ENCODE measurements around the gene SPNS3. TPM values are rescaled to one million over a fixed set of nuclear protein-coding genes. Genes with fewer than 3 reads are reported as not detected.

SPNS3 gene
- total and polyA plus RNA-seq, 4 experiments from 2014 or later: 1.6 to 5.9 (median 3.4) TPM

GRCh38 chr17:4425398-4425797 is 8.3 kb upstream of the SPNS3 start:
- DNase-seq: no peak
- Histone ChIP-seq H3K27ac (ENCODE audit: low read depth, low read length) (no peak overlapping the region), H3K27me3 (ENCODE audit: insufficient read depth, low read length) (no peaks in the 10 kb centered on the region), H3K4me3 (ENCODE audit: low read length in 2 of 2) (no peak overlapping the region), H3K4me1 (ENCODE audit: insufficient read depth, low read length) (no peaks in the 10 kb centered on the region), H3K9me3 (ENCODE audit: control insufficient read depth in 1 of 2, low read length in 2 of 2) (no peaks in the 10 kb centered on the region), H3K36me3 (ENCODE audit: insufficient read depth, low read length) (no peaks in the 10 kb centered on the region)
- Mint-ChIP-seq H3K27ac (no peak overlapping the region), H3K36me3 (no peaks in the 10 kb centered on the region), H3K9me3 (peaks cover 0 to 5% (median 0%) of the 10 kb centered on the region in 8 donors), H3K4me1 (peaks cover 0 to 4% (median 2%) of the 10 kb centered on the region in 4 donors), H3K27me3 (no peaks in the 10 kb centered on the region), H3K4me3 (no peak overlapping the region)
- intact Hi-C loops (cut with micrococcal nuclease): no loop called here
- ChIA-PET POLR2A (ENCODE audit: partially characterized antibody) (no interaction called here), CTCF (ENCODE audit: partially characterized antibody) (no interaction called here)

GRCh38 chr17:4426499-4427208 is 7.1 kb upstream of the SPNS3 start:
- no peaks in the 10 kb centered on the region for H3K36me3 Mint-ChIP-seq
- POLR2A ChIA-PET (ENCODE audit: partially characterized antibody): no interaction called here
- H3K9me3 Mint-ChIP-seq: peaks cover 0 to 5% (median 0%) of the 10 kb centered on the region in 8 donors
- Histone ChIP-seq H3K4me1 (ENCODE audit: insufficient read depth, low read length) (no peaks in the 10 kb centered on the region), H3K36me3 (ENCODE audit: insufficient read depth, low read length) (no peaks in the 10 kb centered on the region), H3K27me3 (ENCODE audit: insufficient read depth, low read length) (no peaks in the 10 kb centered on the region), H3K9me3 (ENCODE audit: control insufficient read depth in 1 of 2, low read length in 2 of 2) (no peaks in the 10 kb centered on the region), H3K27ac (ENCODE audit: low read depth, low read length) (no peak overlapping the region), H3K4me3 (ENCODE audit: low read length in 2 of 2) (no peak overlapping the region)
- CTCF ChIA-PET (ENCODE audit: partially characterized antibody): interaction anchor here (0.6 kb wide), 1 partner anchor 32 kb away, joined by 3 read pairs; no protein-coding TSS in a partner anchor
- H3K27ac Mint-ChIP-seq: no peak overlapping the region
- no peaks in the 10 kb centered on the region for H3K27me3 Mint-ChIP-seq
- intact Hi-C loops (cut with micrococcal nuclease): no loop called here
- H3K4me3 Mint-ChIP-seq: no peak overlapping the region
- H3K4me1 Mint-ChIP-seq: no peaks in the 10 kb centered on the region
- no peak for DNase-seq

GRCh38 chr17:4427505-4427904 is 6.2 kb upstream of the SPNS3 start:
- no peak for DNase-seq
- CTCF ChIA-PET (ENCODE audit: partially characterized antibody): no interaction called here
- no peak overlapping the region for H3K27ac ChIP-seq (ENCODE audit: low read depth, low read length)
- Mint-ChIP-seq H3K27ac (no peak overlapping the region), H3K4me3 (no peak overlapping the region), H3K9me3 (peaks cover 0 to 4% (median 0%) of the 10 kb centered on the region in 8 donors), H3K36me3 (no peaks in the 10 kb centered on the region), H3K27me3 (no peaks in the 10 kb centered on the region), H3K4me1 (no peaks in the 10 kb centered on the region)
- no peaks in the 10 kb centered on the region for H3K9me3 ChIP-seq (ENCODE audit: control insufficient read depth in 1 of 2, low read length in 2 of 2)
- POLR2A ChIA-PET (ENCODE audit: partially characterized antibody): no interaction called here
- H3K4me3 ChIP-seq (ENCODE audit: low read length in 2 of 2): no peak overlapping the region
- no peaks in the 10 kb centered on the region for H3K4me1 ChIP-seq (ENCODE audit: insufficient read depth, low read length)
- H3K36me3 ChIP-seq (ENCODE audit: insufficient read depth, low read length): no peaks in the 10 kb centered on the region
- intact Hi-C loops (cut with micrococcal nuclease): no loop called here
- H3K27me3 ChIP-seq (ENCODE audit: insufficient read depth, low read length): no peaks in the 10 kb centered on the region

GRCh38 chr17:4436381-4436780 is 2.6 kb downstream of the SPNS3 start:
- CTCF ChIA-PET (ENCODE audit: partially characterized antibody): interaction anchor here (1.9 to 2.9 kb wide), 2 partner anchors 15 to 20 kb away, joined by 6 to 9 read pairs; no protein-coding TSS in a partner anchor
- Mint-ChIP-seq H3K36me3 (no peaks in the 10 kb centered on the region), H3K4me1 (peaks cover 14 to 31% (median 21%) of the 10 kb centered on the region in 4 donors), H3K9me3 (peaks cover 0 to 2% (median 0%) of the 10 kb centered on the region in 8 donors), H3K27ac (peak overlapping the region in 1 of 7 donors; percentile 64), H3K27me3 (no peaks in the 10 kb centered on the region), H3K4me3 (no peak overlapping the region)
- POLR2A ChIA-PET (ENCODE audit: partially characterized antibody): no interaction called here
- intact Hi-C loops (cut with micrococcal nuclease): no loop called here
- Histone ChIP-seq H3K4me1 (ENCODE audit: insufficient read depth, low read length) (peaks cover 13% of the 10 kb centered on the region), H3K27ac (ENCODE audit: low read depth, low read length) (no peak overlapping the region), H3K9me3 (ENCODE audit: control insufficient read depth in 1 of 2, low read length in 2 of 2) (no peaks in the 10 kb centered on the region), H3K27me3 (ENCODE audit: insufficient read depth, low read length) (no peaks in the 10 kb centered on the region), H3K4me3 (ENCODE audit: low read length in 2 of 2) (no peak overlapping the region), H3K36me3 (ENCODE audit: insufficient read depth, low read length) (no peaks in the 10 kb centered on the region)
- DNase-seq: no peak

- Mint-ChIP-seq H3K36me3 (no peaks in the 10 kb centered on the region), H3K4me3 (peak overlapping the region in 1 of 8 donors; percentile 3), H3K4me1 (peaks cover 15 to 31% (median 21%) of the 10 kb centered on the region in 4 donors), H3K27me3 (no peaks in the 10 kb centered on the region), H3K9me3 (peaks cover 0 to 3% (median 0%) of the 10 kb centered on the region in 8 donors), H3K27ac (peak overlapping the region in 2 of 7 donors; percentile 8 to 64)
- no peaks in the 10 kb centered on the region for H3K36me3 ChIP-seq (ENCODE audit: insufficient read depth, low read length)
- no peak overlapping the region for H3K4me3 ChIP-seq (ENCODE audit: low read length in 2 of 2)
- H3K27ac ChIP-seq (ENCODE audit: low read depth, low read length): no peak overlapping the region
- no peaks in the 10 kb centered on the region for H3K27me3 ChIP-seq (ENCODE audit: insufficient read depth, low read length)
- H3K4me1 ChIP-seq (ENCODE audit: insufficient read depth, low read length): peaks cover 13% of the 10 kb centered on the region
- no peak for DNase-seq
- no peaks in the 10 kb centered on the region for H3K9me3 ChIP-seq (ENCODE audit: control insufficient read depth in 1 of 2, low read length in 2 of 2)
- intact Hi-C loops (cut with micrococcal nuclease): no loop called here
- POLR2A ChIA-PET (ENCODE audit: partially characterized antibody): no interaction called here
- CTCF ChIA-PET (ENCODE audit: partially characterized antibody): interaction anchor here (1.9 to 2.9 kb wide), 2 partner anchors 16 to 20 kb away, joined by 6 to 9 read pairs; no protein-coding TSS in a partner anchor
Measured at GRCh38 chr17:4436846-4437245, 3.1 kb downstream of the SPNS3 start.

- DNase-seq: no peak
- H3K4me3 Mint-ChIP-seq: no peak overlapping the region
- peaks cover 0 to 1% (median 0%) of the 10 kb centered on the region in 8 donors for H3K9me3 Mint-ChIP-seq
- Histone ChIP-seq H3K4me1 (ENCODE audit: insufficient read depth, low read length) (peaks cover 9% of the 10 kb centered on the region), H3K27me3 (ENCODE audit: insufficient read depth, low read length) (no peaks in the 10 kb centered on the region), H3K27ac (ENCODE audit: low read depth, low read length) (no peak overlapping the region), H3K4me3 (ENCODE audit: low read length in 2 of 2) (no peak overlapping the region), H3K36me3 (ENCODE audit: insufficient read depth, low read length) (no peaks in the 10 kb centered on the region), H3K9me3 (ENCODE audit: control insufficient read depth in 1 of 2, low read length in 2 of 2) (no peaks in the 10 kb centered on the region)
- no peak overlapping the region for H3K27ac Mint-ChIP-seq
- H3K27me3 Mint-ChIP-seq: peaks cover 0 to 1% of the 10 kb centered on the region in 2 donors
- intact Hi-C loops (cut with micrococcal nuclease): no loop called here
- ChIA-PET CTCF (ENCODE audit: partially characterized antibody) (interaction anchor here (2.9 kb wide), 1 partner anchor 17 kb away, joined by 9 read pairs; no protein-coding TSS in a partner anchor), POLR2A (ENCODE audit: partially characterized antibody) (no interaction called here)
- peaks cover 11 to 27% (median 17%) of the 10 kb centered on the region in 4 donors for H3K4me1 Mint-ChIP-seq
- H3K36me3 Mint-ChIP-seq: no peaks in the 10 kb centered on the region
Measured at GRCh38 chr17:4438162-4438944, 4.6 kb downstream of the SPNS3 start.

GRCh38 chr17:4440021-4440420 is 6.3 kb downstream of the SPNS3 start:
- no peak overlapping the region for H3K4me3 ChIP-seq (ENCODE audit: low read length in 2 of 2)

More at GRCh38 chr17:4440021-4440420, 6.3 kb downstream of the SPNS3 start:
- Mint-ChIP-seq H3K36me3 (no peaks in the 10 kb centered on the region), H3K27me3 (peaks cover 0 to 1% of the 10 kb centered on the region in 2 donors), H3K4me3 (no peak overlapping the region), H3K9me3 (peaks cover 0 to 1% (median 0%) of the 10 kb centered on the region in 8 donors), H3K4me1 (peaks cover 4 to 18% (median 10%) of the 10 kb centered on the region in 4 donors), H3K27ac (no peak overlapping the region)
- Histone ChIP-seq H3K4me1 (ENCODE audit: insufficient read depth, low read length) (no peaks in the 10 kb centered on the region), H3K27me3 (ENCODE audit: insufficient read depth, low read length) (no peaks in the 10 kb centered on the region), H3K27ac (ENCODE audit: low read depth, low read length) (no peak overlapping the region), H3K9me3 (ENCODE audit: control insufficient read depth in 1 of 2, low read length in 2 of 2) (no peaks in the 10 kb centered on the region), H3K36me3 (ENCODE audit: insufficient read depth, low read length) (no peaks in the 10 kb centered on the region)
- intact Hi-C loops (cut with micrococcal nuclease): no loop called here
- CTCF ChIA-PET (ENCODE audit: partially characterized antibody): no interaction called here
- POLR2A ChIA-PET (ENCODE audit: partially characterized antibody): no interaction called here
- DNase-seq: no peak

Data from CD4-positive, alpha-beta memory T cell (primary cell).